ENCODE measurements around the gene CDON.

CDON gene

GRCh38 chr11:126024123-126024522, 38.5 kb downstream of the CDON start:
- no peak for TF ChIP-seq CTCF (conservative IDR thresholded peaks at IDR 0.05; ENCODE audit: low read depth, low read length)
- H4K20me1 ChIP-seq (ENCODE audit: insufficient read depth), result no peaks in the 10 kb centered on the region
- no peaks in the 10 kb centered on the region for H3K4me1 ChIP-seq (ENCODE audit: low read depth, poor library complexity, severe bottlenecking)
- H2AFZ ChIP-seq (ENCODE audit: low read depth), result no peak overlapping the region
- no peak overlapping the region for H3K4me2 ChIP-seq
- no peaks in the 10 kb centered on the region for H3K27me3 ChIP-seq (ENCODE audit: insufficient read depth, low read depth)
- H3K27ac ChIP-seq, result no peak overlapping the region
- H3K79me2 ChIP-seq (ENCODE audit: insufficient read depth, low read depth), result no peaks in the 10 kb centered on the region
- no peaks in the 10 kb centered on the region for H3K36me3 ChIP-seq (ENCODE audit: insufficient read depth)
- H3K9ac ChIP-seq, result no peak overlapping the region
- H3K4me3 ChIP-seq (IDR thresholded peaks at IDR 0.05; ENCODE audit: insufficient read depth, low read depth, low read length), result no peak overlapping the region

- Histone ChIP-seq H3K4me2 (no peak overlapping the region), H3K4me1 (ENCODE audit: low read depth, poor library complexity, severe bottlenecking) (no peaks in the 10 kb centered on the region), H3K4me3 (IDR thresholded peaks at IDR 0.05; ENCODE audit: insufficient read depth, low read depth, low read length) (no peak overlapping the region), H3K9ac (no peak overlapping the region), H3K27ac (no peak overlapping the region), H3K79me2 (ENCODE audit: insufficient read depth, low read depth) (no peaks in the 10 kb centered on the region), H3K36me3 (ENCODE audit: insufficient read depth) (no peaks in the 10 kb centered on the region), H3K27me3 (ENCODE audit: insufficient read depth, low read depth) (no peaks in the 10 kb centered on the region), H4K20me1 (ENCODE audit: insufficient read depth) (no peaks in the 10 kb centered on the region), H2AFZ (ENCODE audit: low read depth) (no peak overlapping the region)
- no peak for TF ChIP-seq CTCF (conservative IDR thresholded peaks at IDR 0.05; ENCODE audit: low read depth, low read length)
These were observed 49.8 kb downstream of the CDON start for GRCh38 chr11:126012852-126013251.

- Histone ChIP-seq H3K36me3 (ENCODE audit: insufficient read depth) (no peaks in the 10 kb centered on the region), H3K4me1 (ENCODE audit: low read depth, poor library complexity, severe bottlenecking) (no peaks in the 10 kb centered on the region), H4K20me1 (ENCODE audit: insufficient read depth) (no peaks in the 10 kb centered on the region), H3K27ac (no peak overlapping the region), H3K79me2 (ENCODE audit: insufficient read depth, low read depth) (no peaks in the 10 kb centered on the region), H3K4me3 (IDR thresholded peaks at IDR 0.05; ENCODE audit: insufficient read depth, low read depth, low read length) (no peak overlapping the region), H3K4me2 (no peak overlapping the region), H3K27me3 (ENCODE audit: insufficient read depth, low read depth) (no peaks in the 10 kb centered on the region), H3K9ac (no peak overlapping the region), H2AFZ (ENCODE audit: low read depth) (no peak overlapping the region)
- TF ChIP-seq CTCF (conservative IDR thresholded peaks at IDR 0.05; ENCODE audit: low read depth, low read length), result no peak
These were observed 50.9 kb downstream of the CDON start for GRCh38 chr11:126011754-126012153.

GRCh38 chr11:126011265-126011664, 51.4 kb downstream of the CDON start:
- no peak overlapping the region for H3K9ac ChIP-seq
- no peaks in the 10 kb centered on the region for H3K79me2 ChIP-seq (ENCODE audit: insufficient read depth, low read depth)
- H3K27ac ChIP-seq, result no peak overlapping the region
- H4K20me1 ChIP-seq (ENCODE audit: insufficient read depth), result no peaks in the 10 kb centered on the region
- H2AFZ ChIP-seq (ENCODE audit: low read depth), result no peak overlapping the region
- H3K36me3 ChIP-seq (ENCODE audit: insufficient read depth), result no peaks in the 10 kb centered on the region
- no peak for TF ChIP-seq CTCF (conservative IDR thresholded peaks at IDR 0.05; ENCODE audit: low read depth, low read length)
- no peaks in the 10 kb centered on the region for H3K4me1 ChIP-seq (ENCODE audit: low read depth, poor library complexity, severe bottlenecking)
- no peaks in the 10 kb centered on the region for H3K27me3 ChIP-seq (ENCODE audit: insufficient read depth, low read depth)
- H3K4me2 ChIP-seq, result no peak overlapping the region
- H3K4me3 ChIP-seq (IDR thresholded peaks at IDR 0.05; ENCODE audit: insufficient read depth, low read depth, low read length), result no peak overlapping the region

- Histone ChIP-seq H3K36me3 (ENCODE audit: insufficient read depth) (no peaks in the 10 kb centered on the region), H3K4me3 (IDR thresholded peaks at IDR 0.05; ENCODE audit: insufficient read depth, low read depth, low read length) (no peak overlapping the region), H3K4me1 (ENCODE audit: low read depth, poor library complexity, severe bottlenecking) (no peaks in the 10 kb centered on the region), H3K27ac (no peak overlapping the region), H4K20me1 (ENCODE audit: insufficient read depth) (no peaks in the 10 kb centered on the region), H3K79me2 (ENCODE audit: insufficient read depth, low read depth) (no peaks in the 10 kb centered on the region), H3K27me3 (ENCODE audit: insufficient read depth, low read depth) (no peaks in the 10 kb centered on the region), H3K4me2 (no peak overlapping the region), H3K9ac (no peak overlapping the region), H2AFZ (ENCODE audit: low read depth) (no peak overlapping the region)
- TF ChIP-seq CTCF (conservative IDR thresholded peaks at IDR 0.05; ENCODE audit: low read depth, low read length), result no peak
These were observed 53.7 kb downstream of the CDON start for GRCh38 chr11:126008956-126009355.
